Activated CD8-positive, alpha-beta memory T cell treated with anti-CD3 and anti-CD28 coated beads, Interleukin-2, amount 10 ng/mL, durations not matched to agents 7 days and 5 days (primary cell): ENCODE measurements around the gene TRPV4. TPM values are rescaled to one million over a fixed set of nuclear protein-coding genes. Genes with fewer than 3 reads are reported as not detected.

Experiments used
- ATAC-seq: fragments of 150-1000 bp; cut with Tn5 transposase; one replicate; pipeline ENCODE4 v1.10.0; 2021; ENCODE audit warnings: moderate library complexity
- CTCF ChIA-PET: fragments of 350-600 bp; sonication (Branson Sonifier 250); formaldehyde crosslinking; loops from one replicate; lab custom pipeline; 2021; ENCODE audit warnings: antibody characterized with exemption; lab: Charles Lee
- DNase-seq: peaks from one replicate; pipeline ENCODE4 v3.0.0-alpha.2; 2020
- H3K27ac Mint-ChIP-seq: one replicate; pipeline ENCODE4 v1.8.0; 2021; ENCODE audit warnings: mild to moderate bottlenecking, mixed read lengths
- H3K27me3 Mint-ChIP-seq: one replicate; pipeline ENCODE4 v1.8.0; 2021; ENCODE audit warnings: mixed read lengths
- H3K36me3 Mint-ChIP-seq: one replicate; pipeline ENCODE4 v1.8.0; 2021; ENCODE audit warnings: mild to moderate bottlenecking, mixed read lengths
- H3K4me1 Mint-ChIP-seq: one replicate; pipeline ENCODE4 v1.8.0; 2021; ENCODE audit warnings: mixed read lengths
- H3K4me3 Mint-ChIP-seq: one replicate; pipeline ENCODE4 v1.8.0; 2021; ENCODE audit warnings: mild to moderate bottlenecking, moderate library complexity, mixed read lengths
- H3K9me3 Mint-ChIP-seq: one replicate; pipeline ENCODE4 v1.8.0; 2022; ENCODE audit warnings: low read depth, mixed read lengths
- total RNA-seq, 2 experiments: library from RNA; stranded (reverse); gene quantifications; one replicate each; pipeline ENCODE4 v1.2.3, GENCODE V29; 2021

The TRPV4 gene
- total RNA-seq, 2 experiments from 2014 or later, result not detected

DNA sequence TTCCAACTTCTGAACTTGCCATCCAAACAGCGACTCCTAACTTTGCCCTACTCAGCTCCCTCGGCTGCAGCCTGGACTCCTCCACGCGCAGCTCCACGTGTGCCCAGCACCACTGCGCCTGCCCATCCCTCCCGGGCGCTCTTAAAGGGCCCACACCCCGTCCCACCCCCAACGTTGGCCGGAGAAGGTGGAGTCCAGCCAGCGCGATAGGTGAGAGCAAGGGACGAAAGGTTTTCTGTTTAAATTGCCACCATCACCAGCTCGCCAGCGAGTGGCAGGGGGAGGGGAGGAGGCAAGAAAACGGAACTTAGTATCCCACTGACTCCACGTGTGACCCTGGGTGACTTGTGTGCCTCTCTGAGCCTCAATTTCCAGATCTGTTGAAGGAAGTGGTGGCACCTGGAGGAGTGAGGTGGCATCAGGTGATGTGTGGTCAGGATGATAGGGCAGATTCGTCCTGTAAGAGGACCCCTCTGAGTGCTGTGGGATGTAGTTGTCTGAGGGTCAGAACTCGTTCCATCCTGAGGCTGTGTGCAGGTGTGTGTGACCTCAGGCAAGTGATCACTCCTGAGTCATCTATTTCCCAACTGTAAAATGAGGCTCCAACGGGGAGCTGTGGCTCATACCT is 59.7 kb downstream of the TRPV4 start:
- ATAC-seq (no peak), DNase-seq (no peak)
- peaks cover 10% of the 10 kb centered on the region for H3K4me1 Mint-ChIP-seq
- H3K27ac Mint-ChIP-seq, result no peak overlapping the region
- H3K4me3 Mint-ChIP-seq, result no peak overlapping the region
- H3K36me3 Mint-ChIP-seq, result peaks cover under 1% of the 10 kb centered on the region
- H3K9me3 Mint-ChIP-seq, result no peaks in the 10 kb centered on the region
- peaks cover 6% of the 10 kb centered on the region for H3K27me3 Mint-ChIP-seq
- CTCF ChIA-PET, result interaction anchor here (1.0 to 6.3 kb wide), 5 partner anchors 12 to 340 kb away, joined by 4 to 74 read pairs (median 13); no protein-coding TSS in a partner anchor

DNA sequence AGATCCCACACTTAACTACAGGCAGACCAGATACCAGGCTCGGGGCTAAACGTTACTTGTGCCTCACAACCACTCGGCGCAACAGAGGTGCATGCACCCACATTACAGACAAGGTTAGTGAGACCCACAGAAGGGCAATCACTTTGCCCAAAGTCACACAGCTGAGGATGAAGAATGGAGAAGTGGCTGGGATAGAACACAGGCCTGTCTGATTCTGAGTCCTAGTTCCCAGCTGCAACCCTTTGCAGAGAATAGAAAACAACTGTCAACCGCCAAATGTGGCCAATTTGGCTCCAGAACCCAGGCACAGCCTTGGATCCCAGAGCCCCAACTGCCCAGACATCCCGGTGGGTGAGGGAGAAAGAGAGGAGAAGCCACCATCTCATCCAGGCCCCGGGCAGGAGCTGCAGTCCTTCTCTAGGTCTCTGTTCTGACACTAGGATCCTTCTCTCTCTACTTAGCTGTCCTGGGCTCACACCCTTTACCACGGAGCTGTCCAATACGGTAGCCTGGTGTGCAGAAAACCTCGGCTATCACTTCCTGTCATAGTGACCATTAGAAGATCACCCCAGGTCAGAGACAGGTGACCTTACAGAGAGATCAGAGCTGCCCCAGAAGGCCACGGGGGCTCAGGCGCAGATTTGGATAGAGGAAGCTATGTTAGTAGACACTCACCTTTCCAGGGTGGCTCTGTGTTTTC is 60.4 kb downstream of the TRPV4 start:
- no peaks in the 10 kb centered on the region for H3K36me3 Mint-ChIP-seq
- DNase-seq, result no peak
- no peak overlapping the region for H3K4me3 Mint-ChIP-seq

DNA sequence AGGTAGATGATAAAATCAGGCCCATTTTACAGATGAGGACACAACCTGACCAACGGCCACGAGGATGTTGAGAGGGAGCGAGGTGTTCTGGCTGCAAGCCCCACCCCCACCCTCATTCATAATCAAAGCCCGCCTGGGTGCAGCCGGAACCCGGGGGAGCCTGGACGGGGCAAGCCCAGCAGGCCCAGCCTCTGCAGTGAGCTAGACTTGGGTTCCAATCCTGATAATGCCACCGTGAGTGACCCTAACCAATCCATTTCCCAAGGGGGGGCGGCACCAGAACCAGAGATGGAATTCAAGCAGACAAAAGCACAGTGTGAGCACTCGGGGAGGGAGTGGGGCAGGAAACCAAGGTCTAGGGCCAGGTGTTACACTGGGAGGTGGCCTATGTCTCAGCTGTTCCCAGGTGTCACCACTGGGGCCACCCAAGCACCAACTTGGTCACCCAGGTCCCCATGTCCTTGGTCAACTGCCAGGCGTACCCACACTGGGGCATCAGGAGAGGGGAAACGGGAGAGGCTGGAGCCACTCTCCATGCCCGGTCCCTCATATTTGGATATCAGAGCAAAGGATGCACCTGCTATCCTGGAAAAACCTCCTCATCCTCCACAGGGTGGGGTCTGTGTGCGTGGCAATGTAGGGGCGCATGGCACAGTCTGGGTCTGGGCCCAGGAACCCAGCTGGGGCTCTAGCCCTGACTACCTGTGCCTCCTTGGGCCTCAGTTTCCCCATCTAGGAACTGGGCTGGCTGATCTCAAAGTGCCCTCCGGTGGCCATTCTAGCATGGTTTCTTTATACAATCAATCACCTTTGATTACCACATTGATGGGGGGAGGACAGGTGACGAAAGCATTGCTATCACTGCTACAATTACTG is 61.2 kb downstream of the TRPV4 start:
- CTCF ChIA-PET, result interaction anchor here (0.8 to 6.3 kb wide), 4 partner anchors 82 to 253 kb away, joined by 3 to 74 read pairs (median 25); no protein-coding TSS in a partner anchor
- Mint-ChIP-seq H3K27ac (no peak overlapping the region), H3K27me3 (peaks cover 6% of the 10 kb centered on the region), H3K9me3 (no peaks in the 10 kb centered on the region), H3K36me3 (no peaks in the 10 kb centered on the region), H3K4me1 (peaks cover 4% of the 10 kb centered on the region), H3K4me3 (no peak overlapping the region)
- DNase-seq, result peak; percentile 39
- no peak for ATAC-seq

More for the DNA sequence above, 60.4 kb downstream of the TRPV4 start:
- Mint-ChIP-seq H3K27ac (no peak overlapping the region), H3K9me3 (no peaks in the 10 kb centered on the region), H3K27me3 (peaks cover 6% of the 10 kb centered on the region), H3K4me1 (peaks cover 9% of the 10 kb centered on the region)
- ATAC-seq, result no peak
- CTCF ChIA-PET, result interaction anchor here (1.0 to 6.3 kb wide), 3 partner anchors 174 to 340 kb away, joined by 4 to 74 read pairs (median 47); no protein-coding TSS in a partner anchor

DNA sequence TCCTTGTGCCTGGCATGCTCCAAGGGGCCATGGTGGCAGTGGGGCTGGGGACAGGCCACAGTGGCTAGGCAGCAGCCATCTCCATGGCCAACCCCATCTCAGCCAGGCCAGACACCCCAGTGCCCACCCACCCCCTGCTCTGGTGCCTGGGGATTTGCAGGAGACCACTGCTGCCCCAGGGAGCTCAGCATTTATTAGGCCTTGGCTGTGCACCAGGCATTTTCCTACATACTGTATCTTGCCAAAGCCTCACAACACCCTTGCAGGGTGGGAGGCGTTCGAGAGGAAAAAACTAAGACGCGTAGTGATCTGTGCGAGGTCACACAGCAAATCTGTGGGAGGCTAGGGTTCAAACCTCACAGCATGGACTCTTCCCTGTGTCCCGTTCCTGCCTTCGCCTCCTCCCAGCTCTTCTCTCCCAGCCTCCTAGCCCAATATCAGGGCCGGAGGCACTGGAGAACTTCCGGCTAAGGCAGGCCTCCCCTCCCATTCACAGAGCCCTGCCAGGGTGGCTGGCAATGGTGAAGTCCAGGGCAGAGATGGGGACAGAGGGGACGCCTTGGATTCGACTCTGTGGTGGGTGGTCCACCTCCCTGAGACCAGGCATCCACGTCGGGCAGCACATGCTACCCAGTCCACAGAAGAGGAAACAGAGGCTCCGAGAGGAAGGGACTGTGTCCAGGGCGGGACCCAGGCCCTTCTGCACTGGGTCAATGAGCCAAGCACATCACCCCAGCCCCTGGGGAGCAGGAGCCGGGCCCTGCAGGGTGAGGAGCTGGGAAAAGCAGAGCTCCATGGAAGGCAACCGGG is 62.1 kb downstream of the TRPV4 start:
- DNase-seq (peak; percentile 32), ATAC-seq (no peak)
- H3K9me3 Mint-ChIP-seq, result no peaks in the 10 kb centered on the region
- H3K4me3 Mint-ChIP-seq, result no peak overlapping the region
- H3K36me3 Mint-ChIP-seq, result no peaks in the 10 kb centered on the region
- peaks cover 4% of the 10 kb centered on the region for H3K4me1 Mint-ChIP-seq
- peaks cover 6% of the 10 kb centered on the region for H3K27me3 Mint-ChIP-seq
- H3K27ac Mint-ChIP-seq, result no peak overlapping the region
- CTCF ChIA-PET, result interaction anchor here (0.8 to 1.3 kb wide), 4 partner anchors 16 to 252 kb away, joined by 3 to 4 read pairs (median 3); no protein-coding TSS in a partner anchor

DNA sequence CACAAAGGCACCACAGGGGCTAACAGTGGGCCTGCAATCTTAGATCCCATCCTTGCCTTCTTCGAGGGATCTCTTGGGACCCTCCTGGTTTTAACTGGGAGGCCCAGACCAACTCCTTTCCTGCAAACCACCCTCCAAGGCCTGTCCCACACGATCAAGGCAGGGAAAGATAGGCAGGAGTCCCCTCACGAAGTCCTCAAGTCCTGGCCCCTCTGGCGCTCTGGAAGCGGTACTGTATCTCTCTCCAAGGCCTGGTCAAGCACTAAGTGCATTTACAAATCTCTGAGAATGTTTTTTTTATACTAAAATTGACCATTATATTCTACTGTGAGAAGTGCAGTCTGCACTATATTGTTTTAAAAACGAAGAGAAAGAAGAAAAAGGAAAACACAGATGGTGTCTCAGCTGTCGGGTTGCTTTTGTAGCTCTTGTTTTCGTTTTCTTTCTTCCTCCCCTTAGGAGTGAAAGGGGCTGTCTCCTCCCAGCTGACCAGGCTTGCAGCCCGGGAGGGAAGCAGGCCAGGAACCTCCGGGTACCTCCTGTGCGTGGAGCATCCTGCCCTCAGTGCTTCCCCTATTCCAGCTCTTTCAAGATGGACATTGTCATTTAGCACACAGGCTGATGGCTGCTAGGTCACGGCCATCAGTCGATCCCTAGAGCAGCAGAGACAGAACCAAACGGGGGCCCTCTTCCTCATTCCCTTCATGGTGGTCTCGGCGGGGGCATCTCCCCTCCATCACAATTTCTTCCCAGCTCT is 62.9 kb downstream of the TRPV4 start:
- H3K27ac Mint-ChIP-seq, result no peak overlapping the region
- no peaks in the 10 kb centered on the region for H3K36me3 Mint-ChIP-seq
- ATAC-seq, result no peak
- H3K4me1 Mint-ChIP-seq, result peaks cover 4% of the 10 kb centered on the region
- H3K27me3 Mint-ChIP-seq, result peaks cover 9% of the 10 kb centered on the region
- no peaks in the 10 kb centered on the region for H3K9me3 Mint-ChIP-seq
- H3K4me3 Mint-ChIP-seq, result no peak overlapping the region
- DNase-seq, result peak; percentile 29
- CTCF ChIA-PET, result interaction anchor here (1.2 to 1.3 kb wide), 3 partner anchors 16 to 83 kb away, joined by 3 to 4 read pairs (median 3); no protein-coding TSS in a partner anchor

DNA sequence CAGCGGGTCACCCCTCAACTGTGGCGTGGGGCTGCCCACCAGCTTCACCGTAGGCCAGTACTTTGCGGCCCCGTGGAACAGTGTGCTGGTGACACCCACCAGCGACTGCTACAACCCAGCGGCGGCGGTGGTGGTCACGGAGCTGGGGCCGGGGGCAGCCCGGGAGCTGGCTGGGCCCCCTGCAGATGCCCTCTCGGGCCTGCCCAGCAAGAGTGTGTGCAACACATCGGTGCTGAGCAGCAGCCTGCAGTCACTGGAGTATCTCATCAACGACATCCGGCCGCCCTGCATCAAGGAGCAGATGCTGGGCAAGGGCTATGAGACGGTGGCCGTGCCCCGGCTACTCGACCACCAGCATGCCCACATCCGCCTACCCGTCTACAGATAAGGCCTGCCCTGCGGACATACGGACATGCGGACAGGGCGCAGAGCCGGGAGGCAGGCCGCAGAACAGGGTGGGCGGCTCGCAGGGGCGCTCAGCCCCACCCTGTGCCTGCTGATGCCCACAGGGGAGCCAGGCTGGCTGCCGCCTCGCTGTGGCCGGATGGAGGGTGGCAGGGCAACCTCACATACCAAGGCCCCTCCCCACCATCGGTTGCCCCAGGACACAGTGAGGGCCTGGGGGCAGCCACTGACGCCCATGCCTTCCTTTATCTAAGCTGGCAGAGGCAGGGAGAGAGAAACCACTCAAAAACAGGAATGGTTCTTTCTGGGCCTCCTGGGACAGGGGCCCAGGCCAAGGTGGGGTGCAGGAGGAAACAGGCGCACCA is 64.1 kb downstream of the TRPV4 start:
- Mint-ChIP-seq H3K27ac (no peak overlapping the region), H3K4me1 (peaks cover 4% of the 10 kb centered on the region), H3K9me3 (no peaks in the 10 kb centered on the region), H3K36me3 (no peaks in the 10 kb centered on the region), H3K4me3 (no peak overlapping the region), H3K27me3 (peaks cover 9% of the 10 kb centered on the region)
- CTCF ChIA-PET, result no interaction called here
- ATAC-seq (no peak), DNase-seq (no peak)

DNA sequence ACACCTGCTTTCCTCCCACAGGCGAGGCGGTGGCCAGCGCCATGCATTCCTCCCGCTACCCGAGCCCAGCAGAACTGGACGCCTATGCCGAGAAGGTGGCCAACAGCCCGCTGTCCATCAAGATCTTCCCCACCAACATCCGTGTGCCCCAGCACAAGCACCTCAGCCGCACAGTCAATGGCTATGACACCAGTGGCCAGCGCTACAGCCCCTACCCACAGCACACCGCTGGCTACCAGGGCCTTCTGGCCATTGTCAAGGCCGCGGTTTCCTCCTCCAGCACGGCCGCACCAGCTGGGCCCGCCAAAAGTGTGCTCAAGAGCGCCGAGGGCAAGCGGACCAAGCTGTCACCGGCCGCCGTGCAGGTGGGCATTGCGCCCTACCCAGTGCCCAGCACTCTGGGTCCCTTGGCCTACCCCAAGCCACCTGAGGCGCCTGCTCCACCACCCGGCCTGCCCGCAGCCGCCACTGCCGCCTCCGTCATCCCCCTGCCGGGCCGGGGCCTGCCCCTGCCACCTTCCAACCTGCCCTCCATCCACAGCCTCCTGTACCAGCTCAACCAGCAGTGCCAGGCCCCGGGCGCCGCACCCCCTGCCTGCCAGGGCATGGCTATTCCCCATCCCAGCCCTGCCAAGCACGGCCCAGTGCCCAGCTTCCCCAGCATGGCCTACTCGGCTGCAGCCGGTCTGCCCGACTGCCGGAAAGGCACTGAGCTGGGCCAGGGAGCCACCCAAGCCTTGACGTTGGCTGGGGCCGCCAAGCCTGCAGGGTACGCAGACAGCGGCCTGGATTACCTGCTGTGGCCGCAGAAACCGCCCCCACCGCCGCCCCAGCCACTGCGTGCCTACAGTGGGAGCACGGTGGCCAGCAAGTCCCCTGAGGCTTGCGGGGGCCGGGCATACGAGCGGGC is 65.0 kb downstream of the TRPV4 start:
- Mint-ChIP-seq H3K4me3 (no peak overlapping the region), H3K36me3 (no peaks in the 10 kb centered on the region), H3K4me1 (peaks cover 6% of the 10 kb centered on the region), H3K9me3 (peaks cover 3% of the 10 kb centered on the region), H3K27me3 (peaks cover 4% of the 10 kb centered on the region), H3K27ac (no peak overlapping the region)
- DNase-seq (no peak), ATAC-seq (no peak)
- CTCF ChIA-PET, result interaction anchor here (1.8 kb wide), 1 partner anchor 171 kb away, joined by 4 read pairs; no protein-coding TSS in a partner anchor

DNA sequence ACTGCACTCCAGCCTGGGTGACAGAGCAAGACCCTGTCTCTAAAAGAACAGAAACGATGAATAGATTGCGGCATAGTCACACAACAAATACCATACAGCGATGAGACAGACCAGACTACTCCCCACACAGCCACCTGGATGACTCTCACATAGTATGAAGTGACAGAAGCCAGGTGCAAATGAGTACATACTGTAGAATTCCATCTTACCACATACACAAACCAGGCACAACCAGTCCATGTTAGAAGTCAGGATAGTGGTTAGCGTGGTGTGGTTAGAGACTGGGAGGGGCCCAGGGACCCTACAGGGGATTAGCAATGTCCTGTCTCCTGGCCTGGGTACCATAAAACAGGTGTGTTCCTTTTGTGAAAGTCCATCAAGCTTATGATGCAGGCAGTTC is 65.7 kb downstream of the TRPV4 start:
- Mint-ChIP-seq H3K9me3 (peaks cover 6% of the 10 kb centered on the region), H3K4me1 (peaks cover 9% of the 10 kb centered on the region), H3K27ac (no peak overlapping the region), H3K4me3 (no peak overlapping the region), H3K36me3 (no peaks in the 10 kb centered on the region), H3K27me3 (peaks cover 4% of the 10 kb centered on the region)
- ATAC-seq (no peak), DNase-seq (no peak)
- CTCF ChIA-PET, result interaction anchor here (1.8 kb wide), 1 partner anchor 170 kb away, joined by 4 read pairs; no protein-coding TSS in a partner anchor

DNA sequence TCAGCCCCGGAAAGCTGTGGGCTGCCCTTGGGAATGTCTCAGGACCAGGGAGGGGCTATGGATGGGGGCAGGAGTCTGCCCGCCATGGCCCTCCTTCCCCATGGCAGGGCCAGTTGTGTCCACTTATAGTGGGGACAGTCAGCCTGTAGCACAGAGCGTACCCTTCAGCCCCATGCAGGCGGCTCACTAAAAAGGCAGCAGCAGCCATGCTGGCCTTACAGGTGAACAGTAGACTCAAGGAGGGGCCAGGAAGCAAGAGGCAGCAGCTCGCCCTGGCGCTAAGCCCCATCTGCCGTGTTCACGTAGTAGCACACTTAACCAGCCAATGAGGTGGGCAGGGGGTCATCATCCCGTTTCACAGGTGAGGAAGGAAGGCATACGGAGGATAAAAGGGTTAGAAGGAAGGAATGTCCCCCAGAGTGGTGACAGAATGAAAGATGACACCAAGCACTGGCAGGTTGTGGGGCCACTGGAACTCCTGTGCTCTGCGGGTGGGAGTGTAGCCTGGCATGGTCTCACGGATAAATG is 66.9 kb downstream of the TRPV4 start:
- no peak overlapping the region for H3K27ac Mint-ChIP-seq
- peaks cover 6% of the 10 kb centered on the region for H3K9me3 Mint-ChIP-seq
- no peak for ATAC-seq
- H3K4me3 Mint-ChIP-seq, result no peak overlapping the region
- H3K36me3 Mint-ChIP-seq, result no peaks in the 10 kb centered on the region
- no peak for DNase-seq
- H3K4me1 Mint-ChIP-seq, result peaks cover 9% of the 10 kb centered on the region
- H3K27me3 Mint-ChIP-seq, result peaks cover 4% of the 10 kb centered on the region
- CTCF ChIA-PET, result interaction anchor here (1.0 to 1.7 kb wide), 3 partner anchors 9 to 40 kb away, joined by 3 to 4 read pairs (median 3); no protein-coding TSS in a partner anchor

DNA sequence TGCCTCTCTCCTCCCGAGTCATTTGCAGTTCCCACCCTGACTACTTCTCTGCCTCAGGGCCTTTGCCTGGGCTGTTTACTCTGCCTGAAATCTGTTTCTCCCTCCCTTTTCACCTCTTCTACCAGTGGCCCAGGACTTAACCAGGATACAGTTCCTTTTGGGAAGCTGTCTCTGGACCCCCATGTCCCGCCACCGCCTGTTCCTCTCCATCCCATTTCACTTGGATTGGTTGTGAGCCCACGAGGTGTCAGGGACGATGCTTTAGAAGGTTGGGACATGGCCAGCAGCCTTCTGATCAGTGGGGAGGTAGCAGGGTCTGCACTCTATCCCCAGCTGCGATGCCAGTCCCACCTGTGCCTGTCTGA is 67.8 kb downstream of the TRPV4 start:
- ATAC-seq (no peak), DNase-seq (no peak)
- H3K27me3 Mint-ChIP-seq, result peaks cover 4% of the 10 kb centered on the region
- CTCF ChIA-PET, result interaction anchor here (1.0 to 1.7 kb wide), 3 partner anchors 10 to 41 kb away, joined by 3 to 4 read pairs (median 3); no protein-coding TSS in a partner anchor
- peaks cover 9% of the 10 kb centered on the region for H3K4me1 Mint-ChIP-seq
- no peaks in the 10 kb centered on the region for H3K36me3 Mint-ChIP-seq
- H3K27ac Mint-ChIP-seq, result no peak overlapping the region
- H3K4me3 Mint-ChIP-seq, result no peak overlapping the region
- H3K9me3 Mint-ChIP-seq, result peaks cover 6% of the 10 kb centered on the region
